CD4-positive, alpha-beta T cell treated with Interleukin-17A for 4 hours (primary cell): ENCODE results near the gene CCDC91.
"Not testable (repeated sequence)": the region's sequence is repeated elsewhere in the genome, so short reads cannot be mapped to it uniquely, and the experiment has no call there.

Experiments used
- DNase-seq: peaks from one replicate; pipeline ENCODE4 v3.0.0-alpha.2; 2020; ENCODE audit warnings: mixed read lengths

Gene CCDC91

DNA sequence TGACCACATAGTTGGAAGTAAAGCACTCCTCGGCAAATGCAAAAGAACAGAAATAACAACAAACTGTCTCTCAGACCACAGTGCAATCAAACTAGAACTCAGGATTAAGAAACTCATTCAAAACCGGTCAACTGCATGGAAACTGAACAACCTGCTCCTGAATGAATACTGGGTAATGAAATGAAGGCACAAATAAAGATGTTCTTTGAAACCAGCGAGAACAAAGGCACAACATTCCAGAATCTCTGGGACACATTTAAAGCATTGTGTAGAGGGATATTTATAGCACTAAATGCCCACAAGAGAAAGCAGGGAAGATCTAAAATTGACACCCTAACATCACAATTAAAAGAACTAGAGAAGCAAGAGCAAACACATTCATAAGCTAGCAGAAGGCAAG lies 285.9 kb downstream of the CCDC91 start:
- not testable (repeated sequence) for DNase-seq

GRCh38 chr12:28479097-28479496 lies 288.8 kb downstream of the CCDC91 start:
- DNase-seq, result not testable (repeated sequence)

GRCh38 chr12:28479683-28480082 lies 289.4 kb downstream of the CCDC91 start:
- DNase-seq, result no peak

GRCh38 chr12:28484156-28484555 lies 293.9 kb downstream of the CCDC91 start:
- no peak for DNase-seq

GRCh38 chr12:28486521-28486920 lies 296.3 kb downstream of the CCDC91 start:
- no peak for DNase-seq

- no peak for DNase-seq
Observed at GRCh38 chr12:28489246-28489645, 299.0 kb downstream of the CCDC91 start.

GRCh38 chr12:28497889-28498411 lies 307.7 kb downstream of the CCDC91 start:
- DNase-seq, result no peak

DNA sequence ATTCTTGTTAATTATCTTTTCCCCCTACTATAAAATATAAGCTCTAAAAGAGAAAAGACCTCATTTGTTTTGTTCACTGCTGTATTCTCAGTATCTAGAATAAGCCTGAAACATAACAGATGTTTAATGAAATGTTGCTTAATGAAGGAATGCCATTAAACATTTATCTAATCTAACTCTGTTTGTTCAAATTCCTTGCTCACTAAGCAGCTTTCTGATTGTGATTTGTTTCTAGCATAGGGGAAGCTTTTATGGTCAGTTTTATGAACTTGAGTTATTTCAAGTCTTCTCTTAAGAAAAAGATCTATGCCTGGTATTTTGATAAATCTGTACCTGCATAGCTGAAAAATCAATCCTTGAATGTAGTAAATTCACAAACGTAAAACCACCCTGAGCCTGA lies 308.6 kb downstream of the CCDC91 start:
- no peak for DNase-seq

DNA sequence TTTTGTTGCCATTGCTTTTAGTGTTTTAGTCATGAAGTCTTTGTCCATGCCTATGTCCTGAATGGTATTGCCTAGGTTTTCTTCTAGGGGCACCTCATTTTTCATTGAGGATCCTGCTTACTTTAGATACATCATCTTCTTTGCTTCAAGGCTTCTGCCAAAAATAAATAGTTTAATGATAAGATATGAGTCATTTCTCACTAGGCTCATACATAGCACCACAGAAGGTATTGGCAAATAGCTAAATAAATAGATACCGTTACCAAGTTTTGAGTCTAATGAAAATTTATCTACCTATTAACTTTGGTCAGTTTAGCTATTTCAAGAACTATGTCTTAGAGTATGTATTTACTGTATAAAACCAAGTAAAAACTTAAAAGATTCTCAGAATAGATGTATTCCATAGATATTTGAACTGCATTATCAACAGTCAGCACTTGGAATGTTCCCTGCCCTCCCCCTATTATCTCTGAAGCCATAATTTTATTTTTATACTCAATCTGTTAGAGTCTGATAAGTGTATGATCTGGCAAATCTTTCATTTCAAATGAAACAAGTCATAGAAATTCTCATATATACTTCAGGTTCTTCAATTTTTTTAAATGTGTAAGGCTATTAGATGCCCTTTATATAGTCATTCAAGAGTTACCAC lies 310.2 kb downstream of the CCDC91 start:
- no peak for DNase-seq

DNA sequence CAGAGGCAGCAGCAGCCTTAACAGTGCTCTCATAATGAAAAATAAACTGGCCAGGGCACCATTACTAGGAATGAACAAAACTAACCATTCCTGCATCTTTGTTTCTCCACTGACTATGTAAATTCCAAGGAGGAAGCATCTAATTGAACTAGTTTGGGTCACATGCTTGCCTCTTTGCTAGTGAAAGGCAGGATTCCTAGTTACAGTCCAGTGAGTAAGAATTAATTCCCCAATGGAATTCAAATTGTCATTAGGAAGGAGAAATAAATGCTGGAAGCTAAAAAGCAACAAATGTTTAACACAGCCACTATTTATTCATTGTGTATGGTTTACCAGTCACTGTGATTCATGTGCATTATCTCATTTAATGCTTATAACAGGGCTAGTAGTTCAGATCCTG lies 316.0 kb downstream of the CCDC91 start:
- DNase-seq, result no peak

DNA sequence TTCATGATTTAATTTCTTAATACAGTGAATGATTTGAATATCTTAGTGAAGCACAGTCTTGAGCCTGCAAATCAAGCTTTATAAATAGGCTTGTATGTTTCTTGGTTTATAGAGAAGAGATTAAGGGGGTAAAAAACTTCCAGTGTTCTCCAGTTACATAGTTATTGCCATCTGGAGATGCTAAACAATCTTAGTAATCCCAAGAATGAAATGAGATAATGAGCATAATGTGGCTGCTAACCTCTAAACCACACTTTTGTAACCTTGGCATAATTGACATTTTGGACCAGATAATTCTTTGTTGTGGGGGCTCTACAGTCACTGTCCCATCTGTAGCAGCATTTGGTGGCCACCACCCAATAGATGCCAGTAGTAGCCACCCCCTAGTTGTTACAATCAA lies 316.8 kb downstream of the CCDC91 start:
- no peak for DNase-seq

- DNase-seq, result no peak
Observed at GRCh38 chr12:28507867-28508266, 317.6 kb downstream of the CCDC91 start.

GRCh38 chr12:28512406-28512805 lies 322.1 kb downstream of the CCDC91 start:
- no peak for DNase-seq

GRCh38 chr12:28512876-28513275 lies 322.6 kb downstream of the CCDC91 start:
- DNase-seq, result no peak

DNA sequence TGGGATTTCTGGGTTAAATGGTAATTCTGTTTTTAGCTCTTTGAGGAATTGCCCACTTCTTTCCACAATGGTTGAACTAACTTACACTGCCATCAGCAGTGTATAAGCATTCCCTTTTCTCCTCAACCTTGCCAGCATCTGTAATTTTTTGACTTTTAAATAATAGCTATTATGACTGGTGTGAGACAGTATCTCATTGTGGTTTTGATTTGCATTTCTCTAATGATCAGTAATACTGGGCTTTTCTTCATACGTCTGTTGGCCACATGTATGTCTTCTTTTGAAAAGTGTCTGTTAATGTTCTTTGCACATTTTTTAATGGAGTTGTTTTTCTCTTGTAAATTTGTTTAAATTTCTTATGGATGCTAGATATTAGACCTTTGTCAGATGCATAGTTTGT lies 323.7 kb downstream of the CCDC91 start:
- DNase-seq, result no peak

- DNase-seq, result no peak
Observed at GRCh38 chr12:28517101-28517500, 326.8 kb downstream of the CCDC91 start.

DNA sequence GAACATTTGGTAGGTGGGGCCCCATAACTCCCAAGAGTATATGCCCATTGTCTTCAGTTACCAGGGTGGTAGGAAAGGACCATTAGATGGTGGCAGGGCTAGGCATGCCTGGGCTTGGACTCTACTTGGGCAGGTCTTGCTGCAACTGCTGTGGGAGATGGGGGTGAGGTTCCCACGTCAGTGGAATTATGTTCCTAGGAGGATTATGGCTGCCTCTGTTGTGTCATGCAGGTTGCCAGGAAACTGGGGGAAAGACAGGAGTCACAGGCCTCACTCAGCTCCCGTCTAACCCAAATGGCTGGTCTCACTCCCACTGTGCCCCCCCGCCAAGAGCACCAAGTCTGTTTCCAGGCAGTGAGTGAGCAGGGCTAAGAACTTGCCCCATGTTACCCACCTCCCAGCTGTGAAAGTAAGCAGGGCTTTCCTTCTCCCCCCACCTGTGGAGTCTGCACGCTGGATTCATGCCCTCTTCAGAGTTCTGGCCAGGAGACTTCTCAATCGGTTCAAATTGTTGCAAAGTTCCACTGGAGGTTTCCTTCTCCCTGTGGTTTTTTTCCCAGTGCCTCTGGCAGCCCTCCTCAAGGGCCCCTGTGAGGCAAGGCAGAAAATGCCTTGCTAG lies 337.5 kb downstream of the CCDC91 start:
- DNase-seq, result no peak

DNA sequence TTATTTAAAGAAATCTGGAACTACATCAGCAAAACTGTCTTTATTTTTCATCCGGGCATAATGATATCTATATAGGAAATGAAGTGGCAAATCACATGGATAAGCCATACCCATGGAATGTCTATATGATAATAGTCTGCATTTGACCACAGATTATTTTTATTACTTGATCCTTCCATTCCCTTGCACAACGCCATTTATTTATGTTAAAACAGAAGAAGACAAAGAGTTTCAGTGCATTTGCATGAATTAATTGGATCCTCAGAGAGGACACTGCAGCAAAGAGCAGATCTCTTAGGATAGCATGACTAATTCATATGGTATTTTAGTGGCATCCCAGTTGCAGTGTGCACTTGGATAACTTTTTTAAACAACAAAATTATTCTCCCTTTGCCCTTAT lies 345.0 kb downstream of the CCDC91 start:
- no peak for DNase-seq

- no peak for DNase-seq
Observed at GRCh38 chr12:28536088-28536487, 345.8 kb downstream of the CCDC91 start.

DNA sequence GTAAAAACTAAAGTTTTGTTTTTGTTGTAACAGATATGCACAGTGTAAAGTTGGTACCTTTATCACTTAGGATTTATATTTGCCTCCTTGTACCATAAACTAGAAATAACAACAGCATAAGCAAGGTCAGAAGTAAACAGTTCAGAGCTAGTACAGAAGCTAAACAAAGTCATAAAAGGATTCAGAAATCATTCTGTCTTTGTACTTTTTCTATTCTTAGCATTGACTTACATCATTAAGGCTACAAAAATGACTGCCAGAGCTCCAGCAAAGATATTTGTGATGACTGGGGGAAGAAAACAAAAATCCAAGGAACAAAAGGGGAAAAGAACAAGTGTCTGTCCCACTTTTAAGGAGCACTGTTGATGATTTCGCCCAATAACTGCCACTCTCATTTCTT lies 347.2 kb downstream of the CCDC91 start:
- DNase-seq, result no peak

DNA sequence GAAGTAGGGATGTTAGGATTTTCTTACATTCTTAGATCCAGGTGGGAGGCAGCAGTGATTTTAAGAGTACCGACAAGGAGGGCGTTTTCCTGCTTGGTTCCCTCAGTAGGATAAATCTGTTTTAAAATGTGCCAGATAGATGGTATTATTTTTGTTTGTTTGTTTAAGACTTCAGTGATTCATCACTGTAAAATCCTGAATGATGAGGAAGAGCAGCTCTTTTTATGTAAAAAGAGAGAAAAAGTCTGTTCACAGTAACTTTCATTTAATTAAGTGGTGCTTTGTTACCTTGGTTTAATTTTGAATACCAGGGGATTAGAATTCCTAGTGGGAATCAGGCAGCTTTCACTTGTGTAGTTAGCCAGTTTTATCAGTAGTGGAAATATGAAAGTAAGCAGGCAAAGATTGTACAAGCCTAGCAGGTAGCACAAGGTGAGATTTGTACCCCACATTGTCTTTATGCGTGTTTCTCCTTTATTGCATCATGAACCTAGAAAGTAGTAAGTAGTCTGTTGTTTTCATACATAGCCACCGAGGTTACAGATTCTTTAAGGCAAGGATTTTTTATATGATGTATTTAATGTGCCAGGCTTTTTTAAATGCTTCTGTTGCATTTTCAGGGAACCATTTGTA lies 349.6 kb downstream of the CCDC91 start:
- no peak for DNase-seq

GRCh38 chr12:28540324-28540714 lies 350.1 kb downstream of the CCDC91 start:
- DNase-seq, result no peak

GRCh38 chr12:28543021-28543890 lies 353.0 kb downstream of the CCDC91 start:
- DNase-seq, result no peak
